ENCODE results near the gene ASRGL1. TPM values are rescaled to one million over a fixed set of nuclear protein-coding genes. Genes with fewer than 3 reads are reported as not detected.

Gene ASRGL1
- total RNA-seq, 1 experiment from 2014 or later, result 31.1 TPM

DNA sequence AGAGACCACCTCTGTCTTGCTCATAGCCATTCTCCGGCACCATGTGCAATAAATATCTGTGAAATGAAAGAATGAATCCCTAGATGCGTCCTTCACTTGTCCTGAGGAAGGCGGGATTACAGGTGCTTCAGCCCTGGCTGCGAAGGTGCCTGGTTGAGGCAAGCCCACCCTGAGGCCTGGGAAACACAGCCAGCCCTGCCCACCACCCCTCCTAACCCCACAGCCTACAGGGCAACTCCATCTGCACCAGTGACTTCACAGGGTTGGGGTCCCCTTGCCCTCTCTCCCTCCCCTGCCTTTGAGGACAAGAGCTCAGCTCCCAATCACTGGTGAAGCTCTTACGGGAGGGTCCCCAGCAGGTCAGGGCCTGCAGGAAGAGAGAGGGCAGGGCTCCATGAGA lies 64.1 kb downstream of the ASRGL1 start:
- H3K4me1 Mint-ChIP-seq, result peaks cover 19 to 45% of the 10 kb centered on the region in 2 experiments
- WGBS (ENCODE audit: extremely low coverage, insufficient read length, low lambda C conversion rate), result no CpG with 5 or more reads among the region's 5 CpGs
- no peak overlapping the region for H2AFZ ChIP-seq (ENCODE audit: low read length)

More for the DNA sequence above, 64.1 kb downstream of the ASRGL1 start:
- Mint-ChIP-seq H3K36me3 (ENCODE audit: insufficient read depth in 1 of 3, low read depth in 3 of 3) (no peaks in the 10 kb centered on the region; a peak in 1 of 7 replicates), H3K27ac (peak overlapping the region in 2 of 3 experiments; percentile 55 to 70; a peak in 1 of 7 replicates), H3K9me3 (no peaks in the 10 kb centered on the region), H3K27me3 (ENCODE audit: low read depth) (peaks cover 4% of the 10 kb centered on the region), H3K4me3 (no peak overlapping the region)
- H4K8ac ChIP-seq (replicated peaks; ENCODE audit: insufficient read length, low read depth, low read length), result no peak overlapping the region
- H3K27ac ChIP-seq (ENCODE audit: insufficient read length, low read depth, low read length), result no peak overlapping the region
- H3K14ac ChIP-seq (ENCODE audit: insufficient read depth, low read length), result no peak overlapping the region
- no peak overlapping the region for H2BK20ac ChIP-seq (ENCODE audit: low read depth, low read length, poor library complexity, severe bottlenecking)
- peak overlapping the region; percentile 7 for H3K18ac ChIP-seq (ENCODE audit: insufficient read length, low read depth, low read length)
- H3K79me2 ChIP-seq (ENCODE audit: insufficient read depth, low read length), result no peaks in the 10 kb centered on the region
- no peak overlapping the region for H4K5ac ChIP-seq (ENCODE audit: insufficient read length, low read depth, low read length)
- no peak overlapping the region for H2AK5ac ChIP-seq (ENCODE audit: insufficient read length, low read length)
- H3K9me3 ChIP-seq (ENCODE audit: control insufficient read depth, low read depth, low read length), result no peaks in the 10 kb centered on the region
- H2BK12ac ChIP-seq (ENCODE audit: insufficient read length, low read depth, low read length), result no peak overlapping the region
- H3K79me1 ChIP-seq (ENCODE audit: insufficient read depth, low read depth, low read length, poor library complexity, severe bottlenecking), result no peaks in the 10 kb centered on the region
- H3K9ac ChIP-seq (ENCODE audit: extremely low read depth, insufficient read length, low read length), result no peak overlapping the region
- H3K23ac ChIP-seq (ENCODE audit: insufficient read length, low read depth, low read length), result no peak overlapping the region
- no peak overlapping the region for H3K4me2 ChIP-seq (ENCODE audit: insufficient read depth, insufficient read length, low read length)
- H3K4ac ChIP-seq (ENCODE audit: low read depth, low read length), result no peak overlapping the region
- no peak overlapping the region for H2BK5ac ChIP-seq (ENCODE audit: insufficient read length, low read length)
- H3T11ph ChIP-seq (ENCODE audit: low read length), result no peak overlapping the region
- no peaks in the 10 kb centered on the region for H4K20me1 ChIP-seq (ENCODE audit: control insufficient read depth, insufficient read depth, insufficient read length)
- no peaks in the 10 kb centered on the region for H3K23me2 ChIP-seq (ENCODE audit: insufficient read length, low read depth, low read length, poor library complexity, severe bottlenecking)
- H4K91ac ChIP-seq (ENCODE audit: insufficient read length, low read depth, low read length), result no peak overlapping the region
- H2BK15ac ChIP-seq (ENCODE audit: low read depth, low read length), result no peak overlapping the region
- H2BK120ac ChIP-seq (ENCODE audit: low read depth, low read length, poor library complexity, severe bottlenecking), result no peak overlapping the region
- H3K27me3 ChIP-seq (ENCODE audit: insufficient read depth, low read length), result no peaks in the 10 kb centered on the region
- H3K56ac ChIP-seq (ENCODE audit: insufficient read length, low read depth, low read length), result no peak overlapping the region
- H3K4me1 ChIP-seq (ENCODE audit: insufficient read depth, low read length), result no peaks in the 10 kb centered on the region; the same call in 1 of the 2 replicates
- TF ChIP-seq, protein P1, sequence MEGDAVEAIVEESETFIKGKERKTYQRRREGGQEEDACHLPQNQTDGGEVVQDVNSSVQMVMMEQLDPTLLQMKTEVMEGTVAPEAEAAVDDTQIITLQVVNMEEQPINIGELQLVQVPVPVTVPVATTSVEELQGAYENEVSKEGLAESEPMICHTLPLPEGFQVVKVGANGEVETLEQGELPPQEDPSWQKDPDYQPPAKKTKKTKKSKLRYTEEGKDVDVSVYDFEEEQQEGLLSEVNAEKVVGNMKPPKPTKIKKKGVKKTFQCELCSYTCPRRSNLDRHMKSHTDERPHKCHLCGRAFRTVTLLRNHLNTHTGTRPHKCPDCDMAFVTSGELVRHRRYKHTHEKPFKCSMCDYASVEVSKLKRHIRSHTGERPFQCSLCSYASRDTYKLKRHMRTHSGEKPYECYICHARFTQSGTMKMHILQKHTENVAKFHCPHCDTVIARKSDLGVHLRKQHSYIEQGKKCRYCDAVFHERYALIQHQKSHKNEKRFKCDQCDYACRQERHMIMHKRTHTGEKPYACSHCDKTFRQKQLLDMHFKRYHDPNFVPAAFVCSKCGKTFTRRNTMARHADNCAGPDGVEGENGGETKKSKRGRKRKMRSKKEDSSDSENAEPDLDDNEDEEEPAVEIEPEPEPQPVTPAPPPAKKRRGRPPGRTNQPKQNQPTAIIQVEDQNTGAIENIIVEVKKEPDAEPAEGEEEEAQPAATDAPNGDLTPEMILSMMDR (conservative IDR thresholded peaks at IDR 0.05), result no peak
- DNase-seq, result no peak
